Caco-2 (cell line): Measurements from ENCODE around the gene MCAT. TPM values are rescaled to one million over a fixed set of nuclear protein-coding genes. Genes with fewer than 3 reads are reported as not detected.

Experiments
- BruUV-seq: library from RNA; stranded (reverse); fragments of 400-500 nt; replicated peaks from 2 replicates; lab custom pipeline; 2021; lab: Mats Ljungman, UMichigan
- CTCF ChIA-PET: fragments of 300-600 bp; sonication (Branson Sonifier 250); formaldehyde crosslinking; loops from one replicate; lab custom pipeline; 2022; ENCODE audit warnings: antibody characterized with exemption; lab: Charles Lee
- POLR2A ChIA-PET: fragments of 300-600 bp; sonication (Branson Sonifier 250); formaldehyde crosslinking; loops from one replicate; lab custom pipeline; 2022; ENCODE audit warnings: antibody characterized with exemption; lab: Charles Lee
- DNase-seq, 2 experiments: peaks; one replicate each; pipeline versions ENCODE4 v3.0.0 to v3.0.0-alpha.2; 2020 to 2022
- H3K27me3 ChIP-seq: replicated peaks from 2 replicates; pipeline ENCODE4 v1.6.0; 2011; ENCODE audit warnings: low read length; ENCODE audit not compliant: control insufficient read depth, insufficient read depth
- H3K36me3 ChIP-seq: 2 replicates; pipeline ENCODE4 v1.5.1; 2011; ENCODE audit warnings: low read length; ENCODE audit not compliant: control insufficient read depth, insufficient read depth
- H3K4me1 ChIP-seq: fragments of 250-450 bp; sonication (Bioruptor Pico); 2 replicates; pipeline ENCODE4 v1.5.1; 2020; ENCODE audit warnings: mild to moderate bottlenecking
- H3K4me3 ChIP-seq: 2 replicates; pipeline ENCODE4 v1.5.1; 2011; ENCODE audit warnings: low read depth, mild to moderate bottlenecking, control low read depth, low read length
- H3K9me3 ChIP-seq: fragments of 250-450 bp; sonication (Bioruptor Pico); 2 replicates; pipeline ENCODE4 v1.5.1; 2020; ENCODE audit warnings: mild to moderate bottlenecking, moderate library complexity
- H3K27ac Mint-ChIP-seq: one replicate; pipeline ENCODE4 v1.8.0; 2022; ENCODE audit warnings: mixed read lengths; ENCODE audit not compliant: unreplicated experiment
- H3K27me3 Mint-ChIP-seq: one replicate; pipeline ENCODE4 v1.8.0; 2022; ENCODE audit warnings: mixed read lengths; ENCODE audit not compliant: insufficient read depth, unreplicated experiment
- H3K36me3 Mint-ChIP-seq: one replicate; pipeline ENCODE4 v1.8.0; 2022; ENCODE audit warnings: mild to moderate bottlenecking, mixed read lengths; ENCODE audit not compliant: insufficient read depth, unreplicated experiment
- H3K4me1 Mint-ChIP-seq: one replicate; pipeline ENCODE4 v1.8.0; 2022; ENCODE audit warnings: low read depth, mixed read lengths; ENCODE audit not compliant: unreplicated experiment
- H3K4me3 Mint-ChIP-seq: one replicate; pipeline ENCODE4 v1.8.0; 2022; ENCODE audit warnings: mild to moderate bottlenecking, moderate library complexity, mixed read lengths; ENCODE audit not compliant: unreplicated experiment
- H3K9me3 Mint-ChIP-seq: one replicate; pipeline ENCODE4 v1.8.0; 2022; ENCODE audit warnings: mixed read lengths; ENCODE audit not compliant: unreplicated experiment
- CTCF ChIP-seq, 2 experiments: fragments of 200-600 bp in 1 of 2; IDR thresholded peaks; 1 replicate in 1 of 2; 2 replicates in 1 of 2; pipeline versions ENCODE4 v1.5.1 to v1.8.0; 2011 to 2022; ENCODE audit warnings: antibody characterized with exemption in 1 of 2, control low read depth in 1 of 2, inconsistent platforms in 1 of 2, low read depth in 1 of 2, low read length in 1 of 2, mild to moderate bottlenecking in 1 of 2, moderate library complexity in 1 of 2; ENCODE audit not compliant: insufficient read depth in 1 of 2, severe bottlenecking in 1 of 2, unreplicated experiment in 1 of 2
- intact Hi-C: fragments of 100-400 bp; cut with micrococcal nuclease; formaldehyde crosslinking; loops from one replicate; pipeline ENCODE4 v1.10.0; 2022; ENCODE audit not compliant: unreplicated experiment
- total RNA-seq: library from RNA; stranded (reverse); gene quantifications from 2 replicates; pipeline ENCODE4 v1.2.3, GENCODE V29; 2022

Gene MCAT
- total RNA-seq, 1 experiment from 2014 or later: 23.5 TPM

GRCh38 chr22:43134553-43134952 lies 8.6 kb downstream of the MCAT start:
- POLR2A ChIA-PET: no interaction called here
- no TSS peak for BruUV-seq
- H3K27me3 ChIP-seq: no peaks in the 10 kb centered on the region
- no peak overlapping the region for H3K27ac Mint-ChIP-seq
- no peaks in the 10 kb centered on the region for H3K4me1 Mint-ChIP-seq
- H3K27me3 Mint-ChIP-seq: no peaks in the 10 kb centered on the region
- no peak for DNase-seq
- H3K9me3 Mint-ChIP-seq: no peaks in the 10 kb centered on the region
- intact Hi-C loops: no loop called here
- CTCF ChIA-PET: no interaction called here
- no peak for TF ChIP-seq CTCF (IDR thresholded peaks at IDR 0.05; ENCODE audit: insufficient read depth in 1 of 2, low read depth in 1 of 2, low read length in 1 of 2, severe bottlenecking in 1 of 2, unreplicated experiment in 1 of 2)
- H3K4me3 Mint-ChIP-seq: no peak overlapping the region
- H3K36me3 ChIP-seq: peaks cover 1% of the 10 kb centered on the region; the same call in 1 of the 2 replicates
- 0 out of 2 replicates have a peak, but pooled peaks cover 3% of the 10 kb centered on the region for H3K4me1 ChIP-seq
- H3K9me3 ChIP-seq: no peaks in the 10 kb centered on the region
- peaks cover 70% of the 10 kb centered on the region for H3K36me3 Mint-ChIP-seq
- no peak overlapping the region for H3K4me3 ChIP-seq

- BruUV-seq: no TSS peak
- H3K4me1 Mint-ChIP-seq: peaks cover 7% of the 10 kb centered on the region
Observed at GRCh38 chr22:43133401-43133800, 9.8 kb downstream of the MCAT start.

GRCh38 chr22:43131773-43132501 lies 11.3 kb downstream of the MCAT start:
- peaks cover 18% of the 10 kb centered on the region for H3K4me1 Mint-ChIP-seq
- no TSS peak for BruUV-seq
- intact Hi-C loops: no loop called here
- Histone ChIP-seq H3K4me3 (no peak overlapping the region), H3K36me3 (peaks cover 1% of the 10 kb centered on the region; the same call in 1 of the 2 replicates), H3K4me1 (peaks cover 29% of the 10 kb centered on the region), H3K9me3 (no peaks in the 10 kb centered on the region), H3K27me3 (no peaks in the 10 kb centered on the region)
- no peak overlapping the region for H3K27ac Mint-ChIP-seq
- H3K9me3 Mint-ChIP-seq: no peaks in the 10 kb centered on the region
- H3K36me3 Mint-ChIP-seq: peaks cover 73% of the 10 kb centered on the region
- no peaks in the 10 kb centered on the region for H3K27me3 Mint-ChIP-seq
- ChIA-PET CTCF (no interaction called here), POLR2A (no interaction called here)
- no peak overlapping the region for H3K4me3 Mint-ChIP-seq
- no peak for TF ChIP-seq CTCF (IDR thresholded peaks at IDR 0.05; ENCODE audit: insufficient read depth in 1 of 2, low read depth in 1 of 2, low read length in 1 of 2, severe bottlenecking in 1 of 2, unreplicated experiment in 1 of 2)
- DNase-seq: no peak

More at GRCh38 chr22:43133401-43133800, 9.8 kb downstream of the MCAT start:
- intact Hi-C loops: no loop called here
- Mint-ChIP-seq H3K4me3 (no peak overlapping the region), H3K27me3 (no peaks in the 10 kb centered on the region), H3K36me3 (peaks cover 71% of the 10 kb centered on the region), H3K9me3 (no peaks in the 10 kb centered on the region), H3K27ac (no peak overlapping the region)
- no peak overlapping the region for H3K4me3 ChIP-seq
- DNase-seq: no peak
- CTCF ChIA-PET: no interaction called here
- POLR2A ChIA-PET: no interaction called here
- peaks cover 1% of the 10 kb centered on the region; the same call in 1 of the 2 replicates for H3K36me3 ChIP-seq
- H3K4me1 ChIP-seq: peaks cover 14% of the 10 kb centered on the region
- H3K27me3 ChIP-seq: no peaks in the 10 kb centered on the region
- TF ChIP-seq CTCF (IDR thresholded peaks at IDR 0.05; ENCODE audit: insufficient read depth in 1 of 2, low read depth in 1 of 2, low read length in 1 of 2, severe bottlenecking in 1 of 2, unreplicated experiment in 1 of 2): no peak
- H3K9me3 ChIP-seq: no peaks in the 10 kb centered on the region
